ENCODE results near the gene MIEN1. TPM values are rescaled to one million over a fixed set of nuclear protein-coding genes. Genes with fewer than 3 reads are reported as not detected.
"Not testable (repeated sequence)": the region's sequence is repeated elsewhere in the genome, so short reads cannot be mapped to it uniquely, and the experiment has no call there.

MIEN1 gene
- total RNA-seq, 2 donors from 2014 or later: 48.7 to 55.3 TPM

- ATAC-seq (no peak), DNase-seq (no peak)
- intact Hi-C loops (cut with DNase I): no loop called here
These were observed 5.6 kb downstream of the MIEN1 start for GRCh38 chr17:39724731-39725130.

- intact Hi-C loops (cut with DNase I): no loop called here
- DNase-seq (no peak), ATAC-seq (peak; percentile 25 to 36)
These were observed 7.1 kb downstream of the MIEN1 start for GRCh38 chr17:39722965-39723848.

DNA sequence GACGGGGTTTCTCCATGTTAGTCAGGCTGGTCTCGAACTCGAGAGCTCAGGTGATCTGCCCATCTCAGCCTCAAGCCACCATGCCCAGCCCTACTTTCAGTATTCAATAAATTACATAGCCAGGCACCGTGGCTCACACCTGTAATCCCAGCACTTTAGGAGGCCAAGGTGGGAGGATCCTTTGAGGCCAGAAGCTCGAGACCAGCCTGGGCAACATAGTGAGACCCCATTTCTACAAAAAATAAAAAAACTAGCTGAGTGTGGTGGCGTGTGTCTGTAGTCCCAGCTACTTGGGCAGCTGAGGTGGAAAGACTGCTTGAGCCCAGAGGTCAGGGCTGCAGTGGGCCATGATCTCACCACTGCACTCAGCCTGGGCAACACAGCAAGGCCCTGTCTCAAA, 8.2 kb downstream of the MIEN1 start:
- intact Hi-C loops (cut with DNase I): no loop called here
- no peak for DNase-seq
- no peak for ATAC-seq

DNA sequence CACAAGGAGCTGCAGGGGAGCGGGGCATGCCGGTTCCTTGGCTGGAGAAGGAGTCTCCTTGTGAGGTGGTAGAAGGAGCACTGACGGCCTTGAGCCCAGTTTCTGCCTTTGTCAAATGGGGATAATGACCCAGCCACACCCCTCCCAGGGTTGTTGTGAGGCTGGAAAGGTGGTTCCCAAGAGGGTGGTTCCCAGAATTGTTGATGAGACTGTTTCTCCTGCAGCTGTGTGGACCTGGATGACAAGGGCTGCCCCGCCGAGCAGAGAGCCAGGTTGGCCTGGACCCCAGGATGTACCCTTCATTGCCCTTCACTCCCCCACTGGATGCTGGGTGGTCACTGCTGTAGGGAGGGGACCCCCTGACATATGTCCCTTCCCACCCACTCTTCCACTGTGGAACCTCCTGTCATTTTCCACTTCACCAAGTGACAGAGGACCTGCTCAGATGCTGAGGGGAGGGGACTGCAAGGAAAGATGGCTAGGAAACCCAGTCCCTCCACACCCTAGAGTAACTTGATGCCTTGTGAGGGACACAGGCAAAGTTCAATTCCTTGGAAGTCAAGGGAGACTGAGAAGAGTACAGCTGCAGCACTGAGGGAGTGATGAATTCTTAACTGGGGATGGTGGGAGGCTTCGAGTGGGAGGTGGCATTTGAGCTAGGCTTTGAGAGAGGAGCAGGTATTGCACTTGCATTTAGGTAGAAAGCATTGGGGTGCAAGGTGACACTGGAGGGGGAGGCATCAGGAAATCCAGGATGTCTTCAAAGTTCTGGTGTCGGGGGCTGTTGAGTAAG, 10.6 kb downstream of the MIEN1 start:
- intact Hi-C loops (cut with DNase I): no loop called here
- DNase-seq (no peak), ATAC-seq (no peak)

DNA sequence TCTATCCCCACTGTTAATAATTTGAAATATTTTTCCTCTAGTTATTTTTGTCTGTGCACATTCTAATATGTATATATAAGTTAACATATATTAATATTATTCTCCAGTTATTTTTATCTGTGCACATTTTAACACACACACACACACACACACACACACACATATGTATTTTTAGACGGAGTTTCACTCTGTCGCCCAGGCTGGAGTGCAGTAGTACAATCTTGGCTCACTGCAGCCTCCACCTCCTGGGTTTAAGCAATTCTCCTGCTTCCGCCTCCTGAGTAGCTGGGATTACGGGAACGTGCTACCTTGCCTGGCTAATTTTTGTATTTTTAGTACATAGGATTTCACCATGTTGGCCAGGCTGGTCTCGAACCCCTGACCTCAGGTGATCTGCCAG, 12.7 kb downstream of the MIEN1 start:
- ATAC-seq: no peak
- intact Hi-C loops (cut with DNase I): no loop called here

DNA sequence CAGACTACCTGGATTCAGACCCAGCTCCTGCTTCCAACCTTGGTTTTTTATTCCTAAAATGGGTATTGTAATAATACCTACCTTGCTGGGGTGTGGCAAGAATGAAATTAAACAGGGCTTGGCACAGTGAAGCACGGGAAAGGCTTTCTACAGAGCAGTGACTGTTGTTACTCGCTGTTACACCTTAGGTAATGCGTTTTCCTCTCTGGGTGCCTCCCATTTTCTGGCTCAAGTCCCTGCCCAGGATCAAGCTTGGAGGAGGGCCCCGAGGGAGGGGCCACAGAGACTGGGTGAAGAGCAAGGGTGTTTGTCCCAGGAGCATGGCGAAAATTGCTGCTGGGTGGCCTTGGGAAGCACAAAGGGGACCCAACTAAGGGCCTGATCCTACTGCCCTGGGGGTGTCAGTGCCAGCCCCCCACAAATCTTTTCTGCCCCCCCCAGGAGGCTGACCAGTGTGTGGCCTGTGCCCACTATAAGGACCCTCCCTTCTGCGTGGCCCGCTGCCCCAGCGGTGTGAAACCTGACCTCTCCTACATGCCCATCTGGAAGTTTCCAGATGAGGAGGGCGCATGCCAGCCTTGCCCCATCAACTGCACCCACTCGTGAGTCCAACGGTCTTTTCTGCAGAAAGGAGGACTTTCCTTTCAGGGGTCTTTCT, 13.3 kb downstream of the MIEN1 start:
- intact Hi-C loops (cut with DNase I): no loop called here
- DNase-seq: no peak
- ATAC-seq: peak; percentile 64 to 83

More for the DNA sequence above, 12.7 kb downstream of the MIEN1 start:
- DNase-seq: no peak

- DNase-seq (no peak), ATAC-seq (peak; percentile 65 to 74)
- intact Hi-C loops (cut with DNase I): no loop called here
These were observed 14.1 kb downstream of the MIEN1 start for GRCh38 chr17:39716073-39716818.

GRCh38 chr17:39715375-39716072, 14.8 kb downstream of the MIEN1 start:
- DNase-seq: no peak
- intact Hi-C loops (cut with DNase I): no loop called here
- no peak for ATAC-seq

DNA sequence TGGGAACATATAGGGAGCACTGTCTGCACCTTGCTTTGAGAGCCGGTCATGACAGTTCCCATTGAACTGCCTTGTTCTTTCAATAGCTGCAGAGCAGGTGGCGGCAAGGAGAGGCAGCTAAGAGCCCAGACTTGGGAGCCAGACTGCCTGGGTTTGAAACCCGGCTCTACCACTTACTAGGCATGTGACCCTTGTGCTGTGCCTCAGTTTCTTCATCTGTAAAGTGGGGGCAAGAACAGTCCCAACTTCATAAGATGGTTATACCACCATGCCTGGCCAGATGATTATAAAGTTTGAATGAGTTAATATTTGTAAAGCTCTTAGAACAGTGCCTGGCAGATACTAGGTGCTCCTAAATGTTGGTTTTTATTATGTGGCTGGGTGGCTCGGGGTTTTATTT, 16.1 kb downstream of the MIEN1 start:
- DNase-seq (no peak), ATAC-seq (no peak)
- intact Hi-C loops (cut with DNase I): no loop called here

GRCh38 chr17:39711851-39712250, 18.5 kb downstream of the MIEN1 start:
- DNase-seq (no peak), ATAC-seq (no peak)
- intact Hi-C loops (cut with DNase I): no loop called here

GRCh38 chr17:39711071-39711470, 19.3 kb downstream of the MIEN1 start:
- DNase-seq; intact Hi-C loops (cut with DNase I); ATAC-seq: not testable (repeated sequence)

DNA sequence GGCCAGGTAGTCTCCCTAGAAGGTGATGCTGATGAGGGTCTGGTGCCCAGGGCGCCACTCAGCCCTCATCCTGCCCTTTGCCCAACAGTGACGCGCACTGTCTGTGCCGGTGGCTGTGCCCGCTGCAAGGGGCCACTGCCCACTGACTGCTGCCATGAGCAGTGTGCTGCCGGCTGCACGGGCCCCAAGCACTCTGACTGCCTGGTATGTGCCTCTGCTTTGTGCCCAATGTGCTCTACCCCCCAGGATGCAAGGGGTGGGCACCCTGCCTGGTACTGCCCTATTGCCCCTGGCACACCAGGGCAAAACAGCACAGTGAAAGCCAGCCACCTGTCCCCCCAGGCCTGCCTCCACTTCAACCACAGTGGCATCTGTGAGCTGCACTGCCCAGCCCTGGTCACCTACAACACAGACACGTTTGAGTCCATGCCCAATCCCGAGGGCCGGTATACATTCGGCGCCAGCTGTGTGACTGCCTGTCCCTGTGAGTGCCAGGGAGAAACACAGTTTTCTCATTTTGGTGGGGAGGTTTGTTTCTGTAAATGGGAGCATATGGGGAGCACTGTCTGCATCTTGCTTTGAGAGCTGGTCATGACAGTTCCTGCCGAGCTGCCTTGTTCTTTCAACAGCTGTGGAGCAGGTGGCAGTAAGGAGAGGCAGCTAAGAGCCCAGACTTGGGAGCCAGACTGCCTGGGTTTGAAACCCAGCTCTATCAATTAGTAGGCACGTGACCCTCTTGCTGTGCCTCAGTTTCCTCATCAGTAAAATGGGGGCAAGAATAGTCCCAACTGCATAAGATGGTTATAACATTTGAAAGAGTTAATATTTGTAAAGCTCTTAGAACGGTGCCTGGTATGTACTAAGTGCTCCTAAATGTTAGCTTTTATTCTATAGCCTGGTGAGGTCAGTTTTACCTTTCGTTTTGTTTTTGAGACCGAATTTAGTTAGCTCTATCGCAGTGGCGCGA, 20.1 kb downstream of the MIEN1 start:
- no peak for ATAC-seq
- DNase-seq: no peak
- intact Hi-C loops (cut with DNase I): no loop called here

- intact Hi-C loops (cut with DNase I): no loop called here
- no peak for DNase-seq
- ATAC-seq: no peak
These were observed 20.9 kb downstream of the MIEN1 start for GRCh38 chr17:39709319-39709997.

GRCh38 chr17:39706921-39707337, 23.4 kb downstream of the MIEN1 start:
- intact Hi-C loops (cut with DNase I): no loop called here
- no peak for ATAC-seq
- DNase-seq: no peak

DNA sequence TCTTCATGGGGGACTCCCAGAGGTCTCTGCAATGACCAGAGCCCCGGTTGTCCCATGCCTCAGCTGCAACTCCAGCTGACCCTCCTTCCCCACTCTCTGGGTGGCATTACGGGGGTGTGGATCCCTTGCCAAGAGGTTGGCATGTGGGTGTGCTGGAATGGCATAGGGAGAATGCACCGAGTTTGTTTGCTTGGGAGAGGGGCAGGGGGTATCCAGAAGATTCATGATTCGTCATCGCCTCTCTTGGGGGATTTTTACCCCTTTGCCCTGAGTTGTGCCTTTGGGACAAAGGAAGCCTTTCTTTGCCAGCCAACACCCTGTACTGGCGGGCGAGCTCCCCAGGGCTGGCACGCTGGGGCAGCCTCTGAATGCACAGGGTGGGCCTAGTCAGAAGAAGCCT, 23.9 kb downstream of the MIEN1 start:
- intact Hi-C loops (cut with DNase I): no loop called here
- no peak for ATAC-seq
- DNase-seq: no peak

- no peak for DNase-seq
- ATAC-seq: peak; percentile 12 to 55
- intact Hi-C loops (cut with DNase I): no loop called here
These were observed 24.5 kb downstream of the MIEN1 start for GRCh38 chr17:39705786-39706348.
